ENCODE data around the gene UNC119. TPM values are rescaled to one million over a fixed set of nuclear protein-coding genes. Genes with fewer than 3 reads are reported as not detected.
"Not testable (repeated sequence)": the region's sequence is repeated elsewhere in the genome, so short reads cannot be mapped to it uniquely, and the experiment has no call there.

The UNC119 gene
- total RNA-seq, 1 experiment from 2014 or later = 68.4 TPM

DNA sequence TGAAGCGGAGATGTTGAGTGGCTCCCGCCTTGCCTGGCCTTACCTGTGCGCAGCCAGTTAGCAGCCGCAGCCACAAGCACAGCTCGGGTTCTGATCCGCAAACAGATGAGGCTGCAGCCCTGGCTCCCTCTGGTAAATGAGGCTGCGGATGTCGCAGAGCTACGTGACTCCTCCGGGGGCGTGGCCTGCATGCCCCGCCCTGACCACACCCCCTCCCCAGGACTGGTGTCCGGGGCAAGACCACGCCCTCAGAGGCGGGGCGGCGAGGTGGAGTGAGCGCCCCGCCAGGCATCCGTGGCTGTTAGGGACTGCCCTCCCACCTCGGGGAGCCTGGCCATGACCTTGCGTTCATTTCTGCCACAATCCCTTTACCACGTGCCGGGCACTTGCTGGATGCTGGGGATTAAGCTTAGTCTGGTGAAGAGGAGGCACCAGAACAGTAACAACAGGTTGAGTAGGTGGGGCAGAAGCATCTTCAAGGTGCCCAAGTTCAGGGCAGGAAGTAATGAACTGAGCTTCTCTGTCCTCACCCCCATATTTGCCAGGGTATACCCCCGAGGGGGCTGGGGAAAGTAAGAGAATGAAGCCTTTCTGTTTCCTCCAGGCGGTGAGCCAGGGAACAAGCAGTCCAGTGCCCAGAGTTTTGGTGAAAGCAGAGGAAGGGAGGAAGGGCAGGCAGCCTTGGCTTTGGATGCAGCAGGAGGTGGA lies 24.5 kb upstream of the UNC119 start, which contains the start of gene ALDOC:
ALDOC (minus strand) TSS at position 138 of the 708 bp plus-strand sequence. CDS start 1,363 bp downstream, outside the sequence.
- Histone ChIP-seq H3K36me3 (ENCODE audit: low read depth, low read length) (peaks cover 7% of the 10 kb centered on the region; the same call in 1 of the 2 replicates), H3K9me2 (replicated peaks; ENCODE audit: low read length) (no peaks in the 10 kb centered on the region), H3K4me3 (ENCODE audit: low read length) (no peak within 1 kb of the TSS), H3K4me1 (ENCODE audit: insufficient read depth, low read length) (peaks cover 10% of the 10 kb centered on the region; the same call in 1 of the 2 replicates), H2AFZ (ENCODE audit: low read length) (0 out of 2 replicates have a peak within 1 kb of the TSS, but pooled peaks have one; percentile 35), H3K9me3 (ENCODE audit: low read length) (no peaks in the 10 kb centered on the region), H3K9ac (ENCODE audit: low read length) (no peak within 1 kb of the TSS), H4K20me1 (ENCODE audit: low read length) (no peaks in the 10 kb centered on the region), H3K27me3 (ENCODE audit: low read length) (no peaks in the 10 kb centered on the region), H3K27ac (ENCODE audit: low read length) (no peak within 1 kb of the TSS), H3K4me2 (ENCODE audit: low read length) (peak within 1 kb of the TSS; percentile 10; the same call in 1 of the 2 replicates), H3F3A (ENCODE audit: low read length, unreplicated experiment) (no peaks in the 10 kb centered on the region), H3K79me2 (ENCODE audit: low read length) (no peaks in the 10 kb centered on the region)
- CTCF ChIA-PET = interaction anchor here (1.0 kb wide), 1 partner anchor 25 kb away, joined by 3 read pairs; no protein-coding TSS in a partner anchor
- intact Hi-C loops (cut with micrococcal nuclease) = no loop called here
- POLR2A ChIA-PET (ENCODE audit: unreplicated experiment) = no interaction called here
- no peak for TF ChIP-seq EZH2phosphoT487 (IDR thresholded peaks at IDR 0.05; ENCODE audit: borderline replicate concordance, low read length)
- no peak for TF ChIP-seq EZH2 (IDR thresholded peaks at IDR 0.05; ENCODE audit: low read length, unreplicated experiment)
- TF ChIP-seq, protein P1, sequence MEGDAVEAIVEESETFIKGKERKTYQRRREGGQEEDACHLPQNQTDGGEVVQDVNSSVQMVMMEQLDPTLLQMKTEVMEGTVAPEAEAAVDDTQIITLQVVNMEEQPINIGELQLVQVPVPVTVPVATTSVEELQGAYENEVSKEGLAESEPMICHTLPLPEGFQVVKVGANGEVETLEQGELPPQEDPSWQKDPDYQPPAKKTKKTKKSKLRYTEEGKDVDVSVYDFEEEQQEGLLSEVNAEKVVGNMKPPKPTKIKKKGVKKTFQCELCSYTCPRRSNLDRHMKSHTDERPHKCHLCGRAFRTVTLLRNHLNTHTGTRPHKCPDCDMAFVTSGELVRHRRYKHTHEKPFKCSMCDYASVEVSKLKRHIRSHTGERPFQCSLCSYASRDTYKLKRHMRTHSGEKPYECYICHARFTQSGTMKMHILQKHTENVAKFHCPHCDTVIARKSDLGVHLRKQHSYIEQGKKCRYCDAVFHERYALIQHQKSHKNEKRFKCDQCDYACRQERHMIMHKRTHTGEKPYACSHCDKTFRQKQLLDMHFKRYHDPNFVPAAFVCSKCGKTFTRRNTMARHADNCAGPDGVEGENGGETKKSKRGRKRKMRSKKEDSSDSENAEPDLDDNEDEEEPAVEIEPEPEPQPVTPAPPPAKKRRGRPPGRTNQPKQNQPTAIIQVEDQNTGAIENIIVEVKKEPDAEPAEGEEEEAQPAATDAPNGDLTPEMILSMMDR (conservative IDR thresholded peaks at IDR 0.05; ENCODE audit: low read depth, low read length) = no peak
- ATAC-seq (peak; percentile 93), DNase-seq (peak; percentile 93)
- BruUV-seq (replicated peaks) = no TSS peak

DNA sequence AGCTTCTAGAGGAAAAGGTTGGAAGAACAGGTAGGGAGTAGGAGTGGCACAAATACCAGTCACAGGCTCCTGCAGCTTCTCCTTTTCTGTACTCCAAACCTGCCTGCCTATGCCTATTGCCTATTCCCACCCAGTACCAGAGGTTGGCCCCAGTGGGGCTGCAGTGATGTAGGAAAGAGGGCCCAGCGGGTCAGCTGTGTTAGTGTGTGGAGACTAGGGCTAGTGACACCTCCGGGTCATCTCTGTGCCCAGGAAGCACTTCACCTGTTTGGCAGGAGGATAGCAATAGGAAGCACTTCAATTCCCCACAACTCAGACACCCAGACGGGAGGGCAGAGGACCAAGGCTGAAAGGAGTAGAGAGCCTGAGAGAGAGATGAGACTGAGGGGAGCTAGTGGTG lies 23.6 kb upstream of the UNC119 start:
- not testable (repeated sequence) for H4K20me1 ChIP-seq (ENCODE audit: low read length); H3K4me3 ChIP-seq (ENCODE audit: low read length)

DNA sequence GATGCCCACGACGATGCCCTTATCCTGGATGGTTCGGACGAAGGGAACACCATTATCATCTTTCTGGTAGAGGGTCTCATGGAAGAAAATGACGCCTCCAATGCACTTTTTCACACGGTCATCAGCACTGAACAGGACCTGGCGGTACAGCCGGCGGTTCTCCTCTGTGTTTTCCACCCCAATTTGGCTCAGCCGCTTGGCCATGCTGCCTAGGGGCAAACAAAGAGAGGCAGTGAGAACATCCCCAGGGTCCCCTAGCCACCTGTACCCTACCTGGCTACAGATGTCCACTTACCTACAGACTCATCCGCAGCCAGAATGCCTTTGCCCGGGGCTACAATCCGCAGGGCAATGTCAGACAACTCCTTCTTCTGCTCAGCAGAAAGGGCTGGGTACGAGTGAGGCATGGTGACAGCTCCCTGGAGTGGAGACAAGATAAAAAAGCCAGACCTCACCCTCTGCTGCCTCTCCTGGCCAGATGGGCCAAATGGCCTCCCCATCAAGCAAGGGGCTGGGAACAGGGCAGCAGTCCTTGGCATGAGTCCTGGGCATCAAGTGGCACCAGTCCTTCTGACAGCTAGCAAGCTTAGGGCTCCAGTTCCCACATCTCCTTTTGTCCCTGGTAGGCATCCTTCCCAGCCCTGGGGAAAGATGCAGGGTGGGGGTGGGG lies 22.8 kb upstream of the UNC119 start:
- ATAC-seq (no peak), DNase-seq (no peak)
- Histone ChIP-seq H3K79me2 (ENCODE audit: low read length) (peaks cover 10% of the 10 kb centered on the region), H3K9ac (ENCODE audit: low read length) (no peak overlapping the region), H3F3A (ENCODE audit: low read length, unreplicated experiment) (no peaks in the 10 kb centered on the region), H3K4me3 (ENCODE audit: low read length) (no peak overlapping the region), H3K36me3 (ENCODE audit: low read depth, low read length) (peaks cover 7% of the 10 kb centered on the region; the same call in 1 of the 2 replicates), H4K20me1 (ENCODE audit: low read length) (no peaks in the 10 kb centered on the region), H3K4me1 (ENCODE audit: insufficient read depth, low read length) (peaks cover 11% of the 10 kb centered on the region; the same call in 1 of the 2 replicates), H3K9me2 (replicated peaks; ENCODE audit: low read length) (no peaks in the 10 kb centered on the region), H3K27ac (ENCODE audit: low read length) (no peak overlapping the region), H3K27me3 (ENCODE audit: low read length) (no peaks in the 10 kb centered on the region), H3K4me2 (ENCODE audit: low read length) (no peak overlapping the region), H2AFZ (ENCODE audit: low read length) (no peak overlapping the region), H3K9me3 (ENCODE audit: low read length) (no peaks in the 10 kb centered on the region)
- ChIA-PET POLR2A (ENCODE audit: unreplicated experiment) (no interaction called here), CTCF (no interaction called here)
- intact Hi-C loops (cut with micrococcal nuclease) = no loop called here
- BruUV-seq (replicated peaks) = no TSS peak
- TF ChIP-seq EZH2phosphoT487 (IDR thresholded peaks at IDR 0.05; ENCODE audit: borderline replicate concordance, low read length) (no peak), EZH2 (IDR thresholded peaks at IDR 0.05; ENCODE audit: low read length, unreplicated experiment) (no peak)
- TF ChIP-seq, protein P1 (conservative IDR thresholded peaks at IDR 0.05; ENCODE audit: low read depth, low read length) = no peak

More for the DNA sequence above, 23.6 kb upstream of the UNC119 start:
- ATAC-seq; DNase-seq; H3K9ac ChIP-seq (ENCODE audit: low read length); H3K27ac ChIP-seq (ENCODE audit: low read length); H3K9me3 ChIP-seq (ENCODE audit: low read length); intact Hi-C loops (cut with micrococcal nuclease); POLR2A ChIA-PET (ENCODE audit: unreplicated experiment); H3K79me2 ChIP-seq (ENCODE audit: low read length); H3K4me2 ChIP-seq (ENCODE audit: low read length); H3K36me3 ChIP-seq (ENCODE audit: low read depth, low read length); H2AFZ ChIP-seq (ENCODE audit: low read length); BruUV-seq (replicated peaks); H3F3A ChIP-seq (ENCODE audit: low read length, unreplicated experiment); CTCF ChIA-PET; H3K9me2 ChIP-seq (replicated peaks; ENCODE audit: low read length); H3K27me3 ChIP-seq (ENCODE audit: low read length): not testable (repeated sequence)
- peaks cover 11% of the 10 kb centered on the region; the same call in 1 of the 2 replicates for H3K4me1 ChIP-seq (ENCODE audit: insufficient read depth, low read length)
